Mucosa of rectum (tissue), 2 donors: ENCODE results near the gene PCCB.
"Not testable (repeated sequence)": the region's sequence is repeated elsewhere in the genome, so short reads cannot be mapped to it uniquely, and the experiment has no call there.

Experiments
- H3K27ac ChIP-seq, 2 donors: one replicate each; pipeline ENCODE4 v1.7.0; 2013; ENCODE audit warnings: inconsistent platforms in 2 of 2, low read depth in 2 of 2, low read length in 2 of 2
- H3K27me3 ChIP-seq, 2 donors: one replicate each; pipeline ENCODE4 v1.7.0; 2013; ENCODE audit warnings: low read length in 2 of 2; ENCODE audit not compliant: control insufficient read depth in 2 of 2, insufficient read depth in 2 of 2
- H3K36me3 ChIP-seq, 2 donors: one replicate each; pipeline ENCODE4 v1.7.0; 2013; ENCODE audit warnings: low read length in 2 of 2; ENCODE audit not compliant: control insufficient read depth in 2 of 2, insufficient read depth in 2 of 2
- H3K4me1 ChIP-seq, 2 donors: one replicate each; pipeline ENCODE4 v1.7.0; 2013; ENCODE audit warnings: low read length in 2 of 2, mild to moderate bottlenecking in 1 of 2; ENCODE audit not compliant: control insufficient read depth in 2 of 2, insufficient read depth in 2 of 2
- H3K4me3 ChIP-seq, 2 donors: one replicate each; pipeline ENCODE4 v1.7.0; 2013; ENCODE audit warnings: low read length in 2 of 2
- H3K9ac ChIP-seq, 2 donors: one replicate each; pipeline ENCODE4 v1.7.0; 2013; ENCODE audit warnings: low read length in 2 of 2, low read depth in 1 of 2, mild to moderate bottlenecking in 1 of 2
- H3K9me3 ChIP-seq, 2 donors: one replicate each; pipeline ENCODE4 v1.7.0; 2013; ENCODE audit warnings: low read length in 2 of 2; ENCODE audit not compliant: control insufficient read depth in 2 of 2
- donor health status: healthy.
- donor health status: Normal muscosa, but diverticular disease.

The PCCB gene

DNA sequence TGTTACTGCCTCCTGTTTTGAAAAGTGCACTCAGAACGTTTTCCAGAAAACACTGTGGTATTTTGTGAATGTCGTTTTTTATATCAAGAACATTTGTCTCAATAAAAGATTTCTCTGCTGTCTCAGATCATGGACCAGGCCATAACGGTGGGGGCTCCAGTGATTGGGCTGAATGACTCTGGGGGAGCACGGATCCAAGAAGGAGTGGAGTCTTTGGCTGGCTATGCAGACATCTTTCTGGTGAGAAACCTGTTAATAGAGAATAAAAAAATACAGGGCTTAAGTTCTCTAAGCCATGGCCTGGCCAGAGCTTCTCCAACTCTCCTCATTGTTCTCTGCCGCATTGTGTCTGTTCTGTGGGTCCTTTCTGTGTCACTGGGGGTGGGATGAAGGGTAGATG lies 11.7 kb downstream of the PCCB start:
- Histone ChIP-seq H3K9me3 (no peaks in the 10 kb centered on the region), H3K4me1 (no peaks in the 10 kb centered on the region), H3K27ac (no peak overlapping the region), H3K27me3 (no peaks in the 10 kb centered on the region), H3K36me3 (peaks cover 26 to 31% of the 10 kb centered on the region in 2 donors), H3K4me3 (no peak overlapping the region), H3K9ac (no peak overlapping the region)

DNA sequence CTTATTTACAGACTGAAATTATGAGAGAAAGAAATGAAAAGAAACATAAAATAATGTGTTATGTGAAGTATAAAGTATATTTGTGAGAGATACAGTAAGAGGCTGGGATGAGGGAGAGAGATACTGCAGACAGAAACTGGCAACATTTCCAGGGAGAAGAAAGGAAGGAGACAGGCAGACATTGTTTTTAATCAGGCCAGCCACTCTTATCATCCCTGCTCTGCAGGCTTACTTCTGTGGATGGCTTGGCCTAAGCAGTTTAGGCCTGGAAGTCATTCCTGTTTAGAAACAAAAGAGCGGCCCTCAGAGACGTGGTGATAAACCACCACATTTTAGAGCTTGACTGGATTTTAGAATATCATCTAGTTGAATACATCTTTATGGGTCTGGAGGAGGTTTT lies 12.4 kb downstream of the PCCB start:
- Histone ChIP-seq H3K36me3 (peaks cover 27 to 29% of the 10 kb centered on the region in 2 donors), H3K27me3 (no peaks in the 10 kb centered on the region), H3K4me1 (no peaks in the 10 kb centered on the region), H3K4me3 (no peak overlapping the region), H3K9me3 (no peaks in the 10 kb centered on the region), H3K27ac (no peak overlapping the region), H3K9ac (no peak overlapping the region)

DNA sequence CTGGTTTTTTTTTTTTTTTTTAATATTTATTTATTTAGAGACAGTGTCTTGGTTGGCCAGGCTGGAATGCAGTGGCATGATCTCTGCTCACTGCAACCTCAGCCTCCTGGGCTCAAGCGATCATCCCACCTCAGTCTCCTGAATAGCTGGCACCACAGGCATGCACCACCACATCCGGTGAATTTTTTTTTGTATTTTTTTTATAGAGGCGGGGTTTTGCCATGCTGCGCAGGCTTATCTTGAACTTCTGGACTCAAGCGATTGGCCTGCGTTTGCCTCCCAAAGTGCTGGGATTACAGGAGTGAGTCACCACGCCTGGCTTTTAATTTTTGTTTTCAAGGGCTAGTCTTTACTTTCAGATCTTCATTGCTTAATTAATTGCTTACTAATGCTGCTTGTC lies 13.1 kb downstream of the PCCB start:
- Histone ChIP-seq H3K4me1 (no peaks in the 10 kb centered on the region), H3K27me3 (no peaks in the 10 kb centered on the region), H3K9me3 (no peaks in the 10 kb centered on the region), H3K4me3 (no peak overlapping the region), H3K36me3 (peaks cover 27 to 28% of the 10 kb centered on the region in 2 donors), H3K9ac (no peak overlapping the region), H3K27ac (no peak overlapping the region)

DNA sequence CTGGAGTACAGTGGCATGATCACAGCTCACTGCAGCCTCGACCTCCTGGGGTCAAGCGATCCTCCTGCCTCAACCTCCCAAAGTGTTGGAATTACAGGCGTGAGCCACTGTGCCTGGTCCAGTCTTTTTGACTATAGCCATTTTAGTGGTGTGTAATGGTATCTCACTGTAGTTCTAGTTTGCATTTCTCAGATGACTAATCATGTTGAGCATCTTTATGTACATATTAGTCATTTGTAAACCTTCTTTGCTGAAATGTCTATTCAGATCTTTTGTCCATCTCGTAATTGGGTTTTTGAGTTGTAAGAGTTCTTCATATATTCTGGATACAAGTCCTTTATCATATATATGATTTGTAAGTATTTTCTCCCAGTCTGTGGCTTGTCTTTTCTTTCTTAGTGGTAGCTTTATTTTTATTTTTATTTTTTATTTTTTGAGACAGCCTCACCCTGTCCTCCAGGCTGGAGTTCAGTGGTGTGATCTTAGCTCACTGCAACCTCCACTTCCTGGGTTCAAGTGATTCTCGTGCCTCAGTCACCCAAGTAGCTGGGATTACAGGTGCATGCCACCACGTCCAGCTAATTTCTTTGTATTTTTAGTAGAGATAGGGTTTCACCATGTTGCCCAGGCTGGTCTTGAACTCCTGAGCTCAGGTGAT lies 16.5 kb downstream of the PCCB start:
- not testable (repeated sequence) for H3K4me1 ChIP-seq, H3K27ac ChIP-seq, H3K9me3 ChIP-seq, H3K9ac ChIP-seq, H3K4me3 ChIP-seq, H3K27me3 ChIP-seq
- H3K36me3 ChIP-seq = peaks cover 14 to 16% of the 10 kb centered on the region in 2 donors

DNA sequence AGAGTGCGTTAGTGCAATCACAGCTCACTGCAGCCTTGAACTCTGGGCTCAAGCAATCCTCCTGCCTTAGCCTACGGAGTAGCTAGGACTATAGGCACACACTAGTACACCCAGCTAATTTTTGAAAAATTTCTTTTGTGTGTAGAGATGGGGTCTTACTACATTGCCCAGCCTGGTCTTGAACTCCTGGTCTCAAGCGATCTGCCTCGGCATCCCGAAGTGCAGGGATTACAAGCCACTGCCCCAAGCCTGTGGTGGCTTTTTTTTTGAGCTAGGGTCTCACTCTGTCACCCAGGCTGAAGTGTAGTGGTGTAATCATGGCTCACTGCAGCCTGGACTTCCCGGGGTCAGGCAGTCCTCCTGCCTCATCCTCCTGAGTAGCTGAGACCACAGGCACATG lies 17.1 kb downstream of the PCCB start:
- Histone ChIP-seq H3K36me3 (peaks cover 10 to 12% of the 10 kb centered on the region in 2 donors), H3K4me3 (no peak overlapping the region), H3K9ac (no peak overlapping the region), H3K9me3 (no peaks in the 10 kb centered on the region), H3K27me3 (no peaks in the 10 kb centered on the region), H3K27ac (no peak overlapping the region), H3K4me1 (no peaks in the 10 kb centered on the region)

DNA sequence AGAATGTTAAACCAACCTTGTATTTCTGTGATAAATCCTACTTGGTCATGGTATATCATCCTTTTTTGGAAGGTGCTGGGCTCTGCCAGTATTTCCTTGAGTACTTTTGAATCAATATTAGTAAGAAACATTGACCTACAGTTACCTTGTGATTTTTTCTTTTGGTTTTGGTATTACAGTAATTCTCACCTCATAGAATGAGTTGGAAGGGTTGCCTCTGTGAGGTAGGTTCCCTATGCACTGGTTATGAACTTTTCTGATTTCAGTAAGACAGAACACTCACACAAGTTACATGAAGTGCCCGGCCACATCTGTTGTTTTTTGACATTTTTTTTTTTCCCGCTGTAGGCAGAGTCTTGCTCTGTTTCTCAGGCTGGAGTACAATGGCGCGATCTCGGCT lies 20.0 kb downstream of the PCCB start:
- Histone ChIP-seq H3K36me3 (peaks cover 2 to 8% of the 10 kb centered on the region in 2 donors), H3K4me1 (no peaks in the 10 kb centered on the region), H3K9ac (no peak overlapping the region), H3K27ac (no peak overlapping the region), H3K27me3 (no peaks in the 10 kb centered on the region), H3K4me3 (no peak overlapping the region), H3K9me3 (no peaks in the 10 kb centered on the region)

DNA sequence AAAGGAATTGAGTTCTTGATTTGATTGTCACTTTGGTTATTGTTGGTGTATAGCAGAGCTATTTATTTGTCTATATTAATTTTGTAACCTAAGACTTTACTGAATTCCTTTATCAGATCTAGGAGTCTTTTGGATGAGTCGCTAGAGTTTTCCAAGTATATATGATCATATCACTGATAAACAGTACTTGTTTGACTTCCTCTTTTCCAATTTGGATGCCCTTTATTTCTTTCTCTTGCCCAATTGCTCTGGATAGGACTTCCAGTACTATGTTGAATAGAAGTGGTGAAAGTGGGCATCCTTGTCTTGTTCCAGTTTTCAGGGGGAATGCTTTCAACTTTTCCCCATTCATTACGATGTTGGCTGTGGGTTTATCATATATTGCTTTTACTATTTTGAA lies 21.5 kb downstream of the PCCB start:
- H3K9ac ChIP-seq, H3K36me3 ChIP-seq, H3K27me3 ChIP-seq, H3K27ac ChIP-seq, H3K4me1 ChIP-seq, H3K9me3 ChIP-seq, H3K4me3 ChIP-seq: not testable (repeated sequence)

DNA sequence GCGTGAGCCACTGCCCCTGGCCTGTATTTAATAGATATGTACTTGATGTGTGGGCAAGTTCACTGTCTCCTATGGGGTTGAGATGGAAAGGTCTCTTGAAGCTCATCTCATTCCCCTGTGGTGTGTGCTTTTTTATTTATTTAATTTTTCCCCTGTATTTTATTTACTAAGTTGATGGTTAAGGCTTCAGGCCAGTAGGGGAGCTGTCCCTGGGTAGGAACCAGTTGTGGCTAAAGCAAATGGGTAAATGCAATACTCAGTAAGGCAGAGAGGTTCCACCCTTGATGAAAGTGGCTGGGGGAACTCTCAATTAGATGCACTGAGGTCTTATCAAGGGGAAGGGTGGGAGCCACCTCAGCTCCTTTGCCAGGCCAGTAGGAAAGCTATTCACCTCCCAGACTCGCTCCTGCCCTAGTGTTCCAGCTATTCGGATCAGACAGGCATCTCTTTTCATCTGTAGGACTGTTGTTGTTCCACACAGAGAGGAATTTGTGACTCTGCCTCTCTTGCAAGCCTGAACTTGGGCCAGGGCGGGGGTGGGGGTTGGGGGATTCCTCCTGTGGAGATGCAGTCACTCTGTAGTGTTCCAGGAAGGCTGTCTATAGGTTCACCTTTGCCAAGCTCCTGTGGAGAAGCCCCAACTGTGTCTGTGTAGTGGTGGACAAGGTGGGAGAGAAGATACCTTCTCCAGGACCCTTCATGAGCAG lies 26.1 kb downstream of the PCCB start:
- Histone ChIP-seq H3K9ac (no peak overlapping the region), H3K9me3 (peaks cover 5 to 6% of the 10 kb centered on the region in 2 donors), H3K27ac (no peak overlapping the region), H3K4me3 (no peak overlapping the region), H3K36me3 (peaks cover 0 to 4% of the 10 kb centered on the region in 2 donors), H3K4me1 (no peaks in the 10 kb centered on the region), H3K27me3 (no peaks in the 10 kb centered on the region)

DNA sequence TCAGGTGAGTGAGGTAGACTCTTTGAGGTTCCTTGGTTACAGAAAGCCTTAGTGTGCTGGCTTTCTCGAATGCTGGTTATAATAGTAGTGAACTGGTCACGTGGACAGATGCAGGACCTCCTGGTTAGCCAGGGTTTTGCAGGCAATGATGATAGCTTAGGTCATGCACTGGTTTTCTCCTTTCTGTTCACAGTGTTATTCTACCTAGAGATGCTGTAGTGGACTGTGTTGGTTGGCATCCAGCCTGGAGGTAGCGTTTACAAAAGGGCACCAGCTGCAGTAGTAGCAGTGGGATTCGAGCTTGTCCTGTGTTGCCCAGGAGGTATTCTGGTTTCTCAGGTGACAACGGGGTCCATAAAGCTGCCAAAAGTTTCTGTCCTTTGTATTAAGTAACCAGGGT lies 27.0 kb downstream of the PCCB start:
- H3K9ac ChIP-seq = no peak overlapping the region
- H3K27me3 ChIP-seq = no peaks in the 10 kb centered on the region
- no peak overlapping the region for H3K27ac ChIP-seq
- no peaks in the 10 kb centered on the region for H3K4me1 ChIP-seq
- peaks cover 5 to 6% of the 10 kb centered on the region in 2 donors for H3K9me3 ChIP-seq
- peaks cover 0 to 4% of the 10 kb centered on the region in 2 donors for H3K36me3 ChIP-seq
- H3K4me3 ChIP-seq = no peak overlapping the region

DNA sequence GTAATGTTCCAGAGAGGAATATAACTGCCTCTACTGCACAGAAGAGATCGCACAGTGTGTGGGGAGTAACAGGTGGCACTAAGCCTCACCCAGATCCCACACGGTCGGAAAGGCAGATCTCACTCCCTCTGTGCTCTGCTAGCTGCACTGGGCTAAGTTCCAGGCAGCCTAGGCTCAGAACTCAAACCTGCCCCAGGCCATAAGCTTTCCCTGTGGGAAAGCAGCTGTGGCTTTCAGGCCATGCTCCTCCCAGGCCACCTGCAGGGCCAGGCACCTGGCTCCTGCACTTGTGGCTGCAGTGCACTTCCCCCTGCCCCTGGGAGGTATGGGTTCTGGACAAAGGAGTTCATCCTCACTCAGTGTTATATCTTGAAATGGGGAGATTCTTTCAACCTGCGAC lies 27.5 kb downstream of the PCCB start:
- Histone ChIP-seq H3K27ac (no peak overlapping the region), H3K9me3 (peaks cover 5 to 6% of the 10 kb centered on the region in 2 donors), H3K36me3 (peaks cover 0 to 4% of the 10 kb centered on the region in 2 donors)

More for the DNA sequence above, 27.5 kb downstream of the PCCB start:
- Histone ChIP-seq H3K4me3 (no peak overlapping the region), H3K4me1 (no peaks in the 10 kb centered on the region), H3K9ac (no peak overlapping the region), H3K27me3 (no peaks in the 10 kb centered on the region)
